H1 (cell line): ENCODE measurements around the gene PDE4B. TPM values are rescaled to one million over a fixed set of nuclear protein-coding genes. Genes with fewer than 3 reads are reported as not detected.

ENCODE experiments used
- CTBP2 ChIP-seq: IDR thresholded peaks from 2 replicates; pipeline ENCODE4 v1.7.0; 2011; ENCODE audit warnings: borderline replicate concordance, mild to moderate bottlenecking, moderate library complexity, mixed read lengths, low read length; ENCODE audit not compliant: insufficient read depth, insufficient read length
- EZH2 ChIP-seq: fragments of 200-600 bp; sonication (generic); IDR thresholded peaks from 2 replicates; pipeline ENCODE4 v1.7.1; 2012; ENCODE audit warnings: low read depth, mild to moderate bottlenecking, moderate library complexity, low read length, inconsistent platforms; ENCODE audit not compliant: severe bottlenecking
- RBBP5 ChIP-seq: IDR thresholded peaks from 2 replicates; pipeline ENCODE4 v1.7.1; 2012; ENCODE audit warnings: low read depth, mild to moderate bottlenecking, inconsistent platforms, low read length, moderate library complexity, borderline replicate concordance
- TBP ChIP-seq: IDR thresholded peaks from 2 replicates; pipeline ENCODE4 v1.6.1; 2011; ENCODE audit warnings: low read depth, low read length, improper control_type of control experiment
- polyA plus RNA-seq, 7 experiments: library from polyadenylated mRNA; depleted of rRNA in 3 of 7; stranded (reverse) in 5 of 7; unstranded in 2 of 7; fragments of >200 nt in 5 of 7; fragments of 200-250 nt in 2 of 7; gene quantifications; 1 replicate in 5 of 7; 2 replicates in 1 of 7; 4 replicates in 1 of 7; pipeline versions ENCODE4 v1.2.1 to v1.2.3, GENCODE V29; 2011 to 2013; ENCODE audit warnings: missing spikeins in 2 of 7, mixed read lengths in 2 of 7
- total RNA-seq: library from RNA; stranded (reverse); fragmentation: NEBNext Ultra II Directional; extraction: Animal tissue kit (Norgen Biotek cat#: 25700); gene quantifications from 2 replicates; pipeline ENCODE4 v1.2.1, GENCODE V29; 2021

PDE4B gene
- total and polyA plus RNA-seq, 2 of the 8 experiments (the other 6 are each of a cell fraction or from before 2014, with no cell fraction given) = 5.0 to 15.1 TPM

DNA sequence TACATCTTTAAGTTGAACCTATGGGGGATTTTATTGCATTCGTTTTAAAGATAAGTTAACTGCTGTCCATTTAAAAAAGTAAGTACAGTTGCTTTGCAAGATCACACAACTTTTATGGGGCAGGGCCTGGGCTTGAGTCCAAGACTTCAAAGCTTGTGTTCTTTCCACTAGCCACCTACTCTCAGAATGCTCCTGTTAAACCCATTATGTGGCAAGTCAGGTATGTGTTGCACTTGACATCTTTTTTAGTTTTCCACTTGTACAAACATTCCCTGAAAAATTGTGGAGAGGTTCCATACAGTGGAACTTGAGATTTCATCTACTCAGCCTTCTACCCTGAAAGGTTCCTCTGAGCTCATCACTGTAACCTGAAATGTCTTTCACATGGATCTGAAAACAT lies 505.8 kb downstream of the PDE4B start (continued):
- no peak for TF ChIP-seq EZH2
- no peak for TF ChIP-seq RBBP5
- TF ChIP-seq CTBP2 = no peak
- no peak for TF ChIP-seq TBP
